Liver (tissue), 3 donors: ENCODE measurements around the gene SEMA3E.

Experiments used
- EGR1 ChIP-seq, 2 donors: IDR thresholded peaks; 2 replicates each; pipeline ENCODE4 v1.6.1; 2016 to 2018; ENCODE audit warnings: antibody characterized with exemption in 2 of 2, low read depth in 2 of 2
- HNF4A ChIP-seq, 2 donors: conservative IDR thresholded peaks; 2 replicates each; pipeline ENCODE4 v1.6.1; 2016; ENCODE audit warnings: antibody characterized with exemption in 2 of 2, mild to moderate bottlenecking in 2 of 2
- JUND ChIP-seq, 2 donors: IDR thresholded peaks; 2 replicates each; pipeline ENCODE4 v1.6.1; 2016; ENCODE audit warnings: antibody characterized with exemption in 2 of 2
- RAD21 ChIP-seq, 2 donors: IDR thresholded peaks; 2 replicates each; pipeline ENCODE4 v1.6.1; 2016; ENCODE audit warnings: antibody characterized with exemption in 2 of 2, mild to moderate bottlenecking in 2 of 2
- TAF1 ChIP-seq: conservative IDR thresholded peaks from 2 replicates; pipeline ENCODE4 v1.6.1; 2016; ENCODE audit warnings: antibody characterized with exemption, mild to moderate bottlenecking
- TF ChIP-seq, protein P1 (sequence below): fragments of 150-350 bp; IDR thresholded peaks from 2 replicates; pipeline ENCODE4 v1.5.1; 2017; ENCODE audit warnings: improper control_type of control experiment, low read depth, low read length; ENCODE audit not compliant: missing input control
- TF ChIP-seq, protein P2 (sequence below): IDR thresholded peaks from 2 replicates; pipeline ENCODE4 v1.6.1; 2016; ENCODE audit warnings: antibody characterized with exemption
- TF ChIP-seq, protein P3 (sequence below): IDR thresholded peaks from 2 replicates; pipeline ENCODE4 v1.6.1; 2016; ENCODE audit warnings: antibody characterized with exemption
- TF ChIP-seq, protein P4 (sequence below): IDR thresholded peaks from 2 replicates; pipeline ENCODE4 v1.6.1; 2016; ENCODE audit warnings: antibody characterized with exemption, mild to moderate bottlenecking
- TF ChIP-seq, protein P5 (sequence below): IDR thresholded peaks from 2 replicates; pipeline ENCODE4 v1.6.1; 2016; ENCODE audit warnings: antibody characterized with exemption
- donor health status: healthy.
- donor health status: healthy.

DNA sequence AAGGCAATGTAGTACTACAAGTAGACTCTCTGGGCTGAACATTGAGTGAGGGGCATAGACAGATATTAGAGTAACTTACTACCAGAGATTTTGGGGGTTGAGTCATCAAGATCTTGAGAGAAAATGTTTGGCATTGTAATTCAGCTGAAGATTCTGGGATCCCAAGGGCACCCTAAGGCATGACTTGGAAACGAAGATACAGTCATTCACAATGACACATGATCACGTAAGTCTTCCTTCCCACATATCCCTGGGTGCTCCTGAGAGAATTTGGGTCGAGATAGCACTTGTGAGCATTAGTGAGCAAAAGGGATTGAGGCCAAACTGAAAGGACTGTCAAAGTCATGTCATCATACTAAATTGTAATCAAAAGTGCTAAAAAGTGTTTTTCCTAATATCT, 293.8 kb downstream of the SEMA3E start:
- TF ChIP-seq, protein P1, sequence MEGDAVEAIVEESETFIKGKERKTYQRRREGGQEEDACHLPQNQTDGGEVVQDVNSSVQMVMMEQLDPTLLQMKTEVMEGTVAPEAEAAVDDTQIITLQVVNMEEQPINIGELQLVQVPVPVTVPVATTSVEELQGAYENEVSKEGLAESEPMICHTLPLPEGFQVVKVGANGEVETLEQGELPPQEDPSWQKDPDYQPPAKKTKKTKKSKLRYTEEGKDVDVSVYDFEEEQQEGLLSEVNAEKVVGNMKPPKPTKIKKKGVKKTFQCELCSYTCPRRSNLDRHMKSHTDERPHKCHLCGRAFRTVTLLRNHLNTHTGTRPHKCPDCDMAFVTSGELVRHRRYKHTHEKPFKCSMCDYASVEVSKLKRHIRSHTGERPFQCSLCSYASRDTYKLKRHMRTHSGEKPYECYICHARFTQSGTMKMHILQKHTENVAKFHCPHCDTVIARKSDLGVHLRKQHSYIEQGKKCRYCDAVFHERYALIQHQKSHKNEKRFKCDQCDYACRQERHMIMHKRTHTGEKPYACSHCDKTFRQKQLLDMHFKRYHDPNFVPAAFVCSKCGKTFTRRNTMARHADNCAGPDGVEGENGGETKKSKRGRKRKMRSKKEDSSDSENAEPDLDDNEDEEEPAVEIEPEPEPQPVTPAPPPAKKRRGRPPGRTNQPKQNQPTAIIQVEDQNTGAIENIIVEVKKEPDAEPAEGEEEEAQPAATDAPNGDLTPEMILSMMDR = no peak
- TF ChIP-seq TAF1 (no peak), HNF4A (conservative IDR thresholded peaks at IDR 0.05) (no peak), JUND (IDR thresholded peaks at IDR 0.05) (no peak), RAD21 (IDR thresholded peaks at IDR 0.05) (no peak), EGR1 (IDR thresholded peaks at IDR 0.05; ENCODE audit: low read depth in 2 of 2) (no peak)
- TF ChIP-seq, protein P2, sequence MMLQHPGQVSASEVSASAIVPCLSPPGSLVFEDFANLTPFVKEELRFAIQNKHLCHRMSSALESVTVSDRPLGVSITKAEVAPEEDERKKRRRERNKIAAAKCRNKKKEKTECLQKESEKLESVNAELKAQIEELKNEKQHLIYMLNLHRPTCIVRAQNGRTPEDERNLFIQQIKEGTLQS = no peak
- TF ChIP-seq, protein P3, sequence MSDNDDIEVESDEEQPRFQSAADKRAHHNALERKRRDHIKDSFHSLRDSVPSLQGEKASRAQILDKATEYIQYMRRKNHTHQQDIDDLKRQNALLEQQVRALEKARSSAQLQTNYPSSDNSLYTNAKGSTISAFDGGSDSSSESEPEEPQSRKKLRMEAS = no peak
- TF ChIP-seq, protein P4, sequence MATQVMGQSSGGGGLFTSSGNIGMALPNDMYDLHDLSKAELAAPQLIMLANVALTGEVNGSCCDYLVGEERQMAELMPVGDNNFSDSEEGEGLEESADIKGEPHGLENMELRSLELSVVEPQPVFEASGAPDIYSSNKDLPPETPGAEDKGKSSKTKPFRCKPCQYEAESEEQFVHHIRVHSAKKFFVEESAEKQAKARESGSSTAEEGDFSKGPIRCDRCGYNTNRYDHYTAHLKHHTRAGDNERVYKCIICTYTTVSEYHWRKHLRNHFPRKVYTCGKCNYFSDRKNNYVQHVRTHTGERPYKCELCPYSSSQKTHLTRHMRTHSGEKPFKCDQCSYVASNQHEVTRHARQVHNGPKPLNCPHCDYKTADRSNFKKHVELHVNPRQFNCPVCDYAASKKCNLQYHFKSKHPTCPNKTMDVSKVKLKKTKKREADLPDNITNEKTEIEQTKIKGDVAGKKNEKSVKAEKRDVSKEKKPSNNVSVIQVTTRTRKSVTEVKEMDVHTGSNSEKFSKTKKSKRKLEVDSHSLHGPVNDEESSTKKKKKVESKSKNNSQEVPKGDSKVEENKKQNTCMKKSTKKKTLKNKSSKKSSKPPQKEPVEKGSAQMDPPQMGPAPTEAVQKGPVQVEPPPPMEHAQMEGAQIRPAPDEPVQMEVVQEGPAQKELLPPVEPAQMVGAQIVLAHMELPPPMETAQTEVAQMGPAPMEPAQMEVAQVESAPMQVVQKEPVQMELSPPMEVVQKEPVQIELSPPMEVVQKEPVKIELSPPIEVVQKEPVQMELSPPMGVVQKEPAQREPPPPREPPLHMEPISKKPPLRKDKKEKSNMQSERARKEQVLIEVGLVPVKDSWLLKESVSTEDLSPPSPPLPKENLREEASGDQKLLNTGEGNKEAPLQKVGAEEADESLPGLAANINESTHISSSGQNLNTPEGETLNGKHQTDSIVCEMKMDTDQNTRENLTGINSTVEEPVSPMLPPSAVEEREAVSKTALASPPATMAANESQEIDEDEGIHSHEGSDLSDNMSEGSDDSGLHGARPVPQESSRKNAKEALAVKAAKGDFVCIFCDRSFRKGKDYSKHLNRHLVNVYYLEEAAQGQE = no peak
- TF ChIP-seq, protein P5, sequence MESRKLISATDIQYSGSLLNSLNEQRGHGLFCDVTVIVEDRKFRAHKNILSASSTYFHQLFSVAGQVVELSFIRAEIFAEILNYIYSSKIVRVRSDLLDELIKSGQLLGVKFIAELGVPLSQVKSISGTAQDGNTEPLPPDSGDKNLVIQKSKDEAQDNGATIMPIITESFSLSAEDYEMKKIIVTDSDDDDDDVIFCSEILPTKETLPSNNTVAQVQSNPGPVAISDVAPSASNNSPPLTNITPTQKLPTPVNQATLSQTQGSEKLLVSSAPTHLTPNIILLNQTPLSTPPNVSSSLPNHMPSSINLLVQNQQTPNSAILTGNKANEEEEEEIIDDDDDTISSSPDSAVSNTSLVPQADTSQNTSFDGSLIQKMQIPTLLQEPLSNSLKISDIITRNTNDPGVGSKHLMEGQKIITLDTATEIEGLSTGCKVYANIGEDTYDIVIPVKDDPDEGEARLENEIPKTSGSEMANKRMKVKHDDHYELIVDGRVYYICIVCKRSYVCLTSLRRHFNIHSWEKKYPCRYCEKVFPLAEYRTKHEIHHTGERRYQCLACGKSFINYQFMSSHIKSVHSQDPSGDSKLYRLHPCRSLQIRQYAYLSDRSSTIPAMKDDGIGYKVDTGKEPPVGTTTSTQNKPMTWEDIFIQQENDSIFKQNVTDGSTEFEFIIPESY = no peak
